ENCODE data around the gene KRTAP5-4.
A peak's percentile ranks its signal among the peaks of the same experiment; 100 is the strongest.
"Not testable (repeated sequence)": the region's sequence is repeated elsewhere in the genome, so short reads cannot be mapped to it uniquely, and the experiment has no call there.

KRTAP5-4 gene

GRCh38 chr11:1604711-1605110 lies 17.2 kb downstream of the KRTAP5-4 start:
- Histone ChIP-seq H3K9me3 (ENCODE audit: control insufficient read depth, insufficient read depth, low read length) (no peaks in the 10 kb centered on the region), H3K4me1 (ENCODE audit: control insufficient read depth, insufficient read depth, low read length) (peaks cover 6% of the 10 kb centered on the region), H3K4me3 (ENCODE audit: low read depth, low read length) (no peak overlapping the region), H3K9ac (ENCODE audit: low read depth, low read length) (no peak overlapping the region), H3K36me3 (ENCODE audit: control insufficient read depth, insufficient read depth, low read length) (no peaks in the 10 kb centered on the region), H3K27me3 (ENCODE audit: control insufficient read depth, insufficient read depth, low read length) (peaks cover 7% of the 10 kb centered on the region)

- Histone ChIP-seq H3K4me3 (ENCODE audit: low read depth, low read length) (no peak overlapping the region), H3K36me3 (ENCODE audit: control insufficient read depth, insufficient read depth, low read length) (no peaks in the 10 kb centered on the region), H3K27me3 (ENCODE audit: control insufficient read depth, insufficient read depth, low read length) (peaks cover 7% of the 10 kb centered on the region), H3K9me3 (ENCODE audit: control insufficient read depth, insufficient read depth, low read length) (no peaks in the 10 kb centered on the region), H3K4me1 (ENCODE audit: control insufficient read depth, insufficient read depth, low read length) (peaks cover 6% of the 10 kb centered on the region), H3K9ac (ENCODE audit: low read depth, low read length) (no peak overlapping the region)
These were observed 17.8 kb downstream of the KRTAP5-4 start for GRCh38 chr11:1604181-1604580.

GRCh38 chr11:1603629-1604028 lies 18.3 kb downstream of the KRTAP5-4 start:
- Histone ChIP-seq H3K4me3 (ENCODE audit: low read depth, low read length) (no peak overlapping the region), H3K36me3 (ENCODE audit: control insufficient read depth, insufficient read depth, low read length) (no peaks in the 10 kb centered on the region), H3K9me3 (ENCODE audit: control insufficient read depth, insufficient read depth, low read length) (no peaks in the 10 kb centered on the region), H3K9ac (ENCODE audit: low read depth, low read length) (no peak overlapping the region), H3K27me3 (ENCODE audit: control insufficient read depth, insufficient read depth, low read length) (peaks cover 7% of the 10 kb centered on the region), H3K4me1 (ENCODE audit: control insufficient read depth, insufficient read depth, low read length) (peaks cover 6% of the 10 kb centered on the region)

GRCh38 chr11:1601663-1602062 lies 20.3 kb downstream of the KRTAP5-4 start:
- not testable (repeated sequence) for H3K4me3 ChIP-seq (ENCODE audit: low read depth, low read length); H3K4me1 ChIP-seq (ENCODE audit: control insufficient read depth, insufficient read depth, low read length); H3K9me3 ChIP-seq (ENCODE audit: control insufficient read depth, insufficient read depth, low read length); H3K36me3 ChIP-seq (ENCODE audit: control insufficient read depth, insufficient read depth, low read length); H3K9ac ChIP-seq (ENCODE audit: low read depth, low read length); H3K27me3 ChIP-seq (ENCODE audit: control insufficient read depth, insufficient read depth, low read length)

GRCh38 chr11:1600626-1601025 lies 21.3 kb downstream of the KRTAP5-4 start:
- Histone ChIP-seq H3K27me3 (ENCODE audit: control insufficient read depth, insufficient read depth, low read length) (peaks cover 4% of the 10 kb centered on the region), H3K9ac (ENCODE audit: low read depth, low read length) (no peak overlapping the region)

GRCh38 chr11:1598816-1599215 lies 23.1 kb downstream of the KRTAP5-4 start:
- Histone ChIP-seq H3K27me3 (ENCODE audit: control insufficient read depth, insufficient read depth, low read length) (peaks cover 4% of the 10 kb centered on the region), H3K9me3 (ENCODE audit: control insufficient read depth, insufficient read depth, low read length) (no peaks in the 10 kb centered on the region), H3K9ac (ENCODE audit: low read depth, low read length) (no peak overlapping the region), H3K4me1 (ENCODE audit: control insufficient read depth, insufficient read depth, low read length) (peaks cover 17% of the 10 kb centered on the region), H3K36me3 (ENCODE audit: control insufficient read depth, insufficient read depth, low read length) (no peaks in the 10 kb centered on the region), H3K4me3 (ENCODE audit: low read depth, low read length) (no peak overlapping the region)

More at GRCh38 chr11:1600626-1601025, 21.3 kb downstream of the KRTAP5-4 start:
- H3K36me3 ChIP-seq (ENCODE audit: control insufficient read depth, insufficient read depth, low read length) = no peaks in the 10 kb centered on the region
- peaks cover 16% of the 10 kb centered on the region for H3K4me1 ChIP-seq (ENCODE audit: control insufficient read depth, insufficient read depth, low read length)
- no peaks in the 10 kb centered on the region for H3K9me3 ChIP-seq (ENCODE audit: control insufficient read depth, insufficient read depth, low read length)
- no peak overlapping the region for H3K4me3 ChIP-seq (ENCODE audit: low read depth, low read length)

- not testable (repeated sequence) for H3K9ac ChIP-seq (ENCODE audit: low read depth, low read length); H3K27me3 ChIP-seq (ENCODE audit: control insufficient read depth, insufficient read depth, low read length); H3K4me3 ChIP-seq (ENCODE audit: low read depth, low read length); H3K9me3 ChIP-seq (ENCODE audit: control insufficient read depth, insufficient read depth, low read length); H3K36me3 ChIP-seq (ENCODE audit: control insufficient read depth, insufficient read depth, low read length)
- H3K4me1 ChIP-seq (ENCODE audit: control insufficient read depth, insufficient read depth, low read length) = peaks cover 17% of the 10 kb centered on the region
These were observed 23.5 kb downstream of the KRTAP5-4 start for GRCh38 chr11:1598406-1598805.

- Histone ChIP-seq H3K9me3 (ENCODE audit: control insufficient read depth, insufficient read depth, low read length) (no peaks in the 10 kb centered on the region), H3K9ac (ENCODE audit: low read depth, low read length) (no peak within 1 kb of the TSS), H3K4me3 (ENCODE audit: low read depth, low read length) (no peak within 1 kb of the TSS), H3K4me1 (ENCODE audit: control insufficient read depth, insufficient read depth, low read length) (peaks cover 17% of the 10 kb centered on the region), H3K36me3 (ENCODE audit: control insufficient read depth, insufficient read depth, low read length) (no peaks in the 10 kb centered on the region), H3K27me3 (ENCODE audit: control insufficient read depth, insufficient read depth, low read length) (peaks cover 4% of the 10 kb centered on the region)
These were observed 24.0 kb downstream of the KRTAP5-4 start, which contains the start of gene KRTAP5-2 for GRCh38 chr11:1597994-1598380. TSS of gene KRTAP5-2 (minus strand) at chr11:1598294. CDS start at chr11:1598250, 44 bp downstream.

GRCh38 chr11:1597331-1597993 lies 24.5 kb downstream of the KRTAP5-4 start:
- Histone ChIP-seq H3K27me3 (ENCODE audit: control insufficient read depth, insufficient read depth, low read length) (peaks cover 4% of the 10 kb centered on the region), H3K36me3 (ENCODE audit: control insufficient read depth, insufficient read depth, low read length) (no peaks in the 10 kb centered on the region), H3K4me3 (ENCODE audit: low read depth, low read length) (no peak overlapping the region), H3K4me1 (ENCODE audit: control insufficient read depth, insufficient read depth, low read length) (peaks cover 17% of the 10 kb centered on the region), H3K9me3 (ENCODE audit: control insufficient read depth, insufficient read depth, low read length) (no peaks in the 10 kb centered on the region), H3K9ac (ENCODE audit: low read depth, low read length) (no peak overlapping the region)

- not testable (repeated sequence) for H3K27me3 ChIP-seq (ENCODE audit: control insufficient read depth, insufficient read depth, low read length); H3K9me3 ChIP-seq (ENCODE audit: control insufficient read depth, insufficient read depth, low read length); H3K4me3 ChIP-seq (ENCODE audit: low read depth, low read length); H3K36me3 ChIP-seq (ENCODE audit: control insufficient read depth, insufficient read depth, low read length)
- H3K9ac ChIP-seq (ENCODE audit: low read depth, low read length) = peak overlapping the region; percentile 65
- peaks cover 17% of the 10 kb centered on the region for H3K4me1 ChIP-seq (ENCODE audit: control insufficient read depth, insufficient read depth, low read length)
These were observed 25.3 kb downstream of the KRTAP5-4 start for GRCh38 chr11:1596576-1597121.

GRCh38 chr11:1595994-1596575 lies 25.9 kb downstream of the KRTAP5-4 start:
- H3K36me3 ChIP-seq (ENCODE audit: control insufficient read depth, insufficient read depth, low read length); H3K27me3 ChIP-seq (ENCODE audit: control insufficient read depth, insufficient read depth, low read length); H3K9me3 ChIP-seq (ENCODE audit: control insufficient read depth, insufficient read depth, low read length); H3K9ac ChIP-seq (ENCODE audit: low read depth, low read length); H3K4me3 ChIP-seq (ENCODE audit: low read depth, low read length): not testable (repeated sequence)
- peaks cover 17% of the 10 kb centered on the region for H3K4me1 ChIP-seq (ENCODE audit: control insufficient read depth, insufficient read depth, low read length)

- peaks cover 13% of the 10 kb centered on the region for H3K4me1 ChIP-seq (ENCODE audit: control insufficient read depth, insufficient read depth, low read length)
- no peak overlapping the region for H3K9ac ChIP-seq (ENCODE audit: low read depth, low read length)
- peaks cover 4% of the 10 kb centered on the region for H3K27me3 ChIP-seq (ENCODE audit: control insufficient read depth, insufficient read depth, low read length)
- no peaks in the 10 kb centered on the region for H3K9me3 ChIP-seq (ENCODE audit: control insufficient read depth, insufficient read depth, low read length)
- H3K36me3 ChIP-seq (ENCODE audit: control insufficient read depth, insufficient read depth, low read length) = no peaks in the 10 kb centered on the region
- H3K4me3 ChIP-seq (ENCODE audit: low read depth, low read length) = no peak overlapping the region
These were observed 29.3 kb downstream of the KRTAP5-4 start for GRCh38 chr11:1592628-1593027.

All from iPS-15b (cell line).